ENCODE measurements around the gene MACC1. TPM values are rescaled to one million over a fixed set of nuclear protein-coding genes. Genes with fewer than 3 reads are reported as not detected.
A peak's percentile ranks its signal among the peaks of the same experiment; 100 is the strongest.

Gene MACC1
- total and polyA plus RNA-seq, 2 of the 13 experiments (the other 11 are each of a cell fraction or from before 2014, with no cell fraction given) = 0.04 TPM; not detected in 1

- Histone ChIP-seq H2AFZ (ENCODE audit: low read length) (no peak overlapping the region), H3K79me2 (ENCODE audit: insufficient read depth, low read length) (no peaks in the 10 kb centered on the region), H3K27ac (ENCODE audit: extremely low read length, insufficient read depth, low read length) (no peak overlapping the region), H3K9ac (ENCODE audit: insufficient read depth, low read depth, low read length) (no peak overlapping the region), H3K4me1 (ENCODE audit: insufficient read depth, low read length) (no peaks in the 10 kb centered on the region), H3K36me3 (replicated peaks in 1 of 2; ENCODE audit: control insufficient read depth in 1 of 2, insufficient read depth in 2 of 2, low read length in 2 of 2) (no peaks in the 10 kb centered on the region), H3K4me2 (ENCODE audit: low read depth, low read length) (no peak overlapping the region), H3K4me3 (replicated peaks in 1 of 3; ENCODE audit: insufficient read depth in 1 of 3, low read depth in 2 of 3, low read length in 3 of 3) (no peak overlapping the region), H3K27me3 (ENCODE audit: control insufficient read depth in 1 of 2, insufficient read depth in 2 of 2, low read length in 2 of 2) (no peaks in the 10 kb centered on the region), H3K9me3 (ENCODE audit: low read length) (no peaks in the 10 kb centered on the region), H4K20me1 (ENCODE audit: insufficient read depth, low read length) (no peaks in the 10 kb centered on the region)
- ChIA-PET CTCF (ENCODE audit: low intra/inter-chr PET ratio, low total read pairs) (interaction anchor here (1.2 to 1.5 kb wide), 2 partner anchors 152 to 153 kb away, joined by 3 read pairs; no protein-coding TSS in a partner anchor), POLR2A (no interaction called here)
- TF ChIP-seq TFE3 (CRISPR knock-in tag; IDR thresholded peaks at IDR 0.05) (no peak), SOX5 (CRISPR knock-in tag; IDR thresholded peaks at IDR 0.05; ENCODE audit: borderline replicate concordance) (no peak), MTERF4 (CRISPR knock-in tag; IDR thresholded peaks at IDR 0.05) (no peak), SMC3 (IDR thresholded peaks at IDR 0.05; ENCODE audit: low read length) (0 out of 2 replicates have a peak, but pooled peaks have one; percentile 11), RBM39 (IDR thresholded peaks at IDR 0.05; ENCODE audit: low read depth, low read length, poor library complexity, severe bottlenecking) (no peak), FOSL2 (CRISPR knock-in tag; IDR thresholded peaks at IDR 0.05) (no peak), ARHGAP35 (CRISPR knock-in tag; IDR thresholded peaks at IDR 0.05; ENCODE audit: borderline replicate concordance) (no peak), STAG1 (CRISPR knock-in tag; IDR thresholded peaks at IDR 0.05) (peak; percentile 63)
- TF ChIP-seq, protein P1, sequence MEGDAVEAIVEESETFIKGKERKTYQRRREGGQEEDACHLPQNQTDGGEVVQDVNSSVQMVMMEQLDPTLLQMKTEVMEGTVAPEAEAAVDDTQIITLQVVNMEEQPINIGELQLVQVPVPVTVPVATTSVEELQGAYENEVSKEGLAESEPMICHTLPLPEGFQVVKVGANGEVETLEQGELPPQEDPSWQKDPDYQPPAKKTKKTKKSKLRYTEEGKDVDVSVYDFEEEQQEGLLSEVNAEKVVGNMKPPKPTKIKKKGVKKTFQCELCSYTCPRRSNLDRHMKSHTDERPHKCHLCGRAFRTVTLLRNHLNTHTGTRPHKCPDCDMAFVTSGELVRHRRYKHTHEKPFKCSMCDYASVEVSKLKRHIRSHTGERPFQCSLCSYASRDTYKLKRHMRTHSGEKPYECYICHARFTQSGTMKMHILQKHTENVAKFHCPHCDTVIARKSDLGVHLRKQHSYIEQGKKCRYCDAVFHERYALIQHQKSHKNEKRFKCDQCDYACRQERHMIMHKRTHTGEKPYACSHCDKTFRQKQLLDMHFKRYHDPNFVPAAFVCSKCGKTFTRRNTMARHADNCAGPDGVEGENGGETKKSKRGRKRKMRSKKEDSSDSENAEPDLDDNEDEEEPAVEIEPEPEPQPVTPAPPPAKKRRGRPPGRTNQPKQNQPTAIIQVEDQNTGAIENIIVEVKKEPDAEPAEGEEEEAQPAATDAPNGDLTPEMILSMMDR (CRISPR knock-in tag; IDR thresholded peaks at IDR 0.05) = peak; percentile 47
- in situ Hi-C loops (cut with HindIII; ENCODE audit: extremely low pct_ligation_motif_present, low pct_unique_long_range_greater_than_20kb) = loop anchor here (25.0 kb wide), 1 partner anchor 429 kb away; no protein-coding TSS in a partner anchor
- DNase-seq (ENCODE audit: low spot score) (peak; percentile 1), FAIRE-seq (no peak), ATAC-seq (no peak)
- no TSS peak for BruUV-seq (replicated peaks)
- WGBS (ENCODE audit: low lambda C conversion rate) = 0% methylated on average over 1 of the region's 1 CpG
- intact Hi-C loops (cut with micrococcal nuclease; ENCODE audit: unreplicated experiment) = loop anchor here (1.0 kb wide), 1 partner anchor 153 kb away; no protein-coding TSS in a partner anchor
Observed at GRCh38 chr7:20158684-20159083, 58.5 kb downstream of the MACC1 start.
